GM23338 (cell line): Measurements from ENCODE around the gene CHCHD6. TPM values are rescaled to one million over a fixed set of nuclear protein-coding genes. Genes with fewer than 3 reads are reported as not detected.

Experiments
- ATAC-seq: fragments of 200-7000 bp; cut with Tn5 transposase; 3 replicates; pipeline ENCODE4 v1.9.1; 2020
- DNase-seq: peaks from one replicate; pipeline ENCODE4 v3.0.0-alpha.2; 2015; ENCODE audit warnings: low spot score
- H2AFZ ChIP-seq: fragments of 200-600 bp; sonication (generic); 2 replicates; pipeline ENCODE4 v1.8.0; 2016; ENCODE audit warnings: antibody characterized with exemption, mild to moderate bottlenecking, moderate library complexity
- H3F3A ChIP-seq: fragments of 200-600 bp; sonication (generic); replicated peaks from 2 replicates; pipeline ENCODE4 v1.8.0; 2017; ENCODE audit warnings: antibody characterized with exemption, mixed run types, low read depth
- H3K27ac ChIP-seq: fragments of 200-600 bp; sonication (generic); 2 replicates; pipeline ENCODE4 v1.6.1; 2016; ENCODE audit warnings: low read depth
- H3K27me3 ChIP-seq: fragments of 200-600 bp; sonication (generic); 2 replicates; pipeline ENCODE4 v1.8.0; 2016; ENCODE audit warnings: mild to moderate bottlenecking, mixed run types, moderate library complexity; ENCODE audit not compliant: insufficient read depth
- H3K36me3 ChIP-seq: fragments of 200-600 bp; sonication (generic); 2 replicates; pipeline ENCODE4 v1.8.0; 2016; ENCODE audit warnings: mild to moderate bottlenecking; ENCODE audit not compliant: insufficient read depth
- H3K4me1 ChIP-seq: fragments of 200-600 bp; sonication (generic); 2 replicates; pipeline ENCODE4 v1.8.0; 2016; ENCODE audit warnings: mild to moderate bottlenecking, moderate library complexity; ENCODE audit not compliant: insufficient read depth
- H3K4me2 ChIP-seq: fragments of 200-600 bp; sonication (generic); 2 replicates; pipeline ENCODE4 v1.7.1; 2017; ENCODE audit warnings: mixed run types
- H3K4me3 ChIP-seq: fragments of 200-600 bp; sonication (generic); 2 replicates; pipeline ENCODE4 v1.6.1; 2016; ENCODE audit warnings: mixed run types
- H3K79me2 ChIP-seq: fragments of 200-600 bp; sonication (generic); replicated peaks from 2 replicates; pipeline ENCODE4 v1.8.0; 2017; ENCODE audit warnings: mild to moderate bottlenecking; ENCODE audit not compliant: insufficient read depth
- H3K9me2 ChIP-seq: fragments of 200-600 bp; sonication (generic); 2 replicates; pipeline ENCODE4 v1.8.0; 2017; ENCODE audit not compliant: insufficient read depth
- H4K20me1 ChIP-seq: fragments of 200-600 bp; sonication (generic); replicated peaks from 2 replicates; pipeline ENCODE4 v1.8.0; 2017; ENCODE audit warnings: mild to moderate bottlenecking; ENCODE audit not compliant: insufficient read depth
- H3K27ac Mint-ChIP-seq: 2 replicates; pipeline ENCODE4 v1.8.0; 2020; ENCODE audit warnings: inconsistent platforms, mild to moderate bottlenecking, moderate library complexity, mixed read lengths
- H3K27me3 Mint-ChIP-seq: 3 replicates; pipeline ENCODE4 v1.8.0; 2022; ENCODE audit warnings: low read depth, mild to moderate bottlenecking, moderate library complexity, mixed read lengths, inconsistent platforms; ENCODE audit not compliant: insufficient read depth, poor library complexity
- H3K36me3 Mint-ChIP-seq: 3 replicates; pipeline ENCODE4 v1.8.0; 2021; ENCODE audit warnings: low read depth, mild to moderate bottlenecking, inconsistent platforms, moderate library complexity, mixed read lengths
- H3K4me1 Mint-ChIP-seq: 3 replicates; pipeline ENCODE4 v1.8.0; 2020; ENCODE audit warnings: mild to moderate bottlenecking, inconsistent platforms, mixed read lengths
- H3K4me3 Mint-ChIP-seq: 3 replicates; pipeline ENCODE4 v1.8.0; 2021; ENCODE audit warnings: moderate library complexity, mild to moderate bottlenecking, inconsistent platforms, mixed read lengths
- H3K9me3 Mint-ChIP-seq: 3 replicates; pipeline ENCODE4 v1.8.0; 2020; ENCODE audit warnings: moderate library complexity, mild to moderate bottlenecking, inconsistent platforms, mixed read lengths
- CREB1 ChIP-seq: fragments of 250-450 bp; sonication (Bioruptor Pico); IDR thresholded peaks from 2 replicates; pipeline ENCODE4 v1.5.0; 2020; ENCODE audit warnings: low read depth, mild to moderate bottlenecking, moderate library complexity
- CTCF ChIP-seq, 2 experiments: fragments of 200-600 bp in 1 of 2; sonication (generic) in 1 of 2; conservative IDR thresholded peaks; 2 replicates each; pipeline versions ENCODE4 v1.5.1 to v1.6.1; 2016 to 2017; ENCODE audit warnings: antibody characterized with exemption in 2 of 2, low read depth in 2 of 2, mild to moderate bottlenecking in 2 of 2, moderate library complexity in 1 of 2
- ETS1 ChIP-seq: IDR thresholded peaks from 2 replicates; pipeline ENCODE4 v1.6.1; 2016; ENCODE audit warnings: antibody characterized with exemption
- EZH2 ChIP-seq: fragments of 200-600 bp; sonication (generic); IDR thresholded peaks from one replicate; pipeline ENCODE4 v1.8.0; 2017; ENCODE audit warnings: antibody characterized with exemption, mild to moderate bottlenecking, low read depth; ENCODE audit not compliant: unreplicated experiment
- EZH2phosphoT487 ChIP-seq: fragments of 200-600 bp; sonication (generic); IDR thresholded peaks from one replicate; pipeline ENCODE4 v1.8.1; 2018; ENCODE audit warnings: antibody characterized with exemption; ENCODE audit not compliant: unreplicated experiment
- JUNB ChIP-seq: IDR thresholded peaks from one replicate; pipeline ENCODE4 v1.6.1; 2016; ENCODE audit warnings: antibody characterized with exemption; ENCODE audit not compliant: unreplicated experiment
- NANOG ChIP-seq: IDR thresholded peaks from 2 replicates; pipeline ENCODE4 v1.6.1; 2016; ENCODE audit warnings: antibody characterized with exemption, borderline replicate concordance
- STAT1 ChIP-seq: IDR thresholded peaks from one replicate; pipeline ENCODE4 v1.6.1; 2016; ENCODE audit warnings: antibody characterized with exemption; ENCODE audit not compliant: unreplicated experiment
- ZNF114 ChIP-seq: fragments of 250-450 bp; sonication (Bioruptor Pico); IDR thresholded peaks from 2 replicates; pipeline ENCODE4 v1.5.0; 2020; ENCODE audit warnings: mild to moderate bottlenecking, moderate library complexity
- ZNF331 ChIP-seq: fragments of 250-450 bp; sonication (Bioruptor Pico); IDR thresholded peaks from 2 replicates; pipeline ENCODE4 v1.5.0; 2020; ENCODE audit warnings: low read depth, mild to moderate bottlenecking, moderate library complexity
- polyA plus RNA-seq: library from polyadenylated mRNA; unstranded; fragments of >200 nt; fragmentation: Nextera tagmentation; extraction: Ambion mirVana; gene quantifications from 2 replicates; pipeline ENCODE4 v1.2.1, GENCODE V29; 2016
- total RNA-seq: library from RNA; depleted of rRNA; stranded (reverse); fragments of >200 nt; shearing (Covaris generic); gene quantifications from 2 replicates; pipeline ENCODE4 v1.2.3, GENCODE V29; 2014
- TF ChIP-seq, protein P1 (sequence below): fragments of 250-450 bp; sonication (Bioruptor Pico); IDR thresholded peaks from 2 replicates; pipeline ENCODE4 v1.5.0; 2020; ENCODE audit warnings: mild to moderate bottlenecking, moderate library complexity
- TF ChIP-seq, protein P2 (sequence below): IDR thresholded peaks from one replicate; pipeline ENCODE4 v1.6.1; 2018; ENCODE audit warnings: antibody characterized with exemption; ENCODE audit not compliant: unreplicated experiment

Gene CHCHD6
- total and polyA plus RNA-seq, 2 experiments from 2014 or later: 28.8 to 43.0 TPM

- no peaks in the 10 kb centered on the region for H3K27me3 ChIP-seq
- ATAC-seq (no peak), DNase-seq (no peak)
- H3K4me1 ChIP-seq: no peaks in the 10 kb centered on the region
- peaks cover 4% of the 10 kb centered on the region; the same call in 1 of the 3 replicates for H3K9me3 Mint-ChIP-seq
- H3K36me3 ChIP-seq: no peaks in the 10 kb centered on the region
- H3F3A ChIP-seq: no peaks in the 10 kb centered on the region
- H3K27me3 Mint-ChIP-seq: peaks cover 4% of the 10 kb centered on the region
- no peaks in the 10 kb centered on the region for H3K9me2 ChIP-seq
- TF ChIP-seq JUNB: no peak
- TF ChIP-seq NANOG: no peak
- no peak for TF ChIP-seq STAT1
- TF ChIP-seq ETS1: no peak
- TF ChIP-seq ZNF331 (CRISPR knock-in tag): no peak
- no peak for TF ChIP-seq CTCF (conservative IDR thresholded peaks at IDR 0.05; ENCODE audit: low read depth in 2 of 2)
- TF ChIP-seq CREB1 (CRISPR knock-in tag): no peak
- TF ChIP-seq, protein P1, sequence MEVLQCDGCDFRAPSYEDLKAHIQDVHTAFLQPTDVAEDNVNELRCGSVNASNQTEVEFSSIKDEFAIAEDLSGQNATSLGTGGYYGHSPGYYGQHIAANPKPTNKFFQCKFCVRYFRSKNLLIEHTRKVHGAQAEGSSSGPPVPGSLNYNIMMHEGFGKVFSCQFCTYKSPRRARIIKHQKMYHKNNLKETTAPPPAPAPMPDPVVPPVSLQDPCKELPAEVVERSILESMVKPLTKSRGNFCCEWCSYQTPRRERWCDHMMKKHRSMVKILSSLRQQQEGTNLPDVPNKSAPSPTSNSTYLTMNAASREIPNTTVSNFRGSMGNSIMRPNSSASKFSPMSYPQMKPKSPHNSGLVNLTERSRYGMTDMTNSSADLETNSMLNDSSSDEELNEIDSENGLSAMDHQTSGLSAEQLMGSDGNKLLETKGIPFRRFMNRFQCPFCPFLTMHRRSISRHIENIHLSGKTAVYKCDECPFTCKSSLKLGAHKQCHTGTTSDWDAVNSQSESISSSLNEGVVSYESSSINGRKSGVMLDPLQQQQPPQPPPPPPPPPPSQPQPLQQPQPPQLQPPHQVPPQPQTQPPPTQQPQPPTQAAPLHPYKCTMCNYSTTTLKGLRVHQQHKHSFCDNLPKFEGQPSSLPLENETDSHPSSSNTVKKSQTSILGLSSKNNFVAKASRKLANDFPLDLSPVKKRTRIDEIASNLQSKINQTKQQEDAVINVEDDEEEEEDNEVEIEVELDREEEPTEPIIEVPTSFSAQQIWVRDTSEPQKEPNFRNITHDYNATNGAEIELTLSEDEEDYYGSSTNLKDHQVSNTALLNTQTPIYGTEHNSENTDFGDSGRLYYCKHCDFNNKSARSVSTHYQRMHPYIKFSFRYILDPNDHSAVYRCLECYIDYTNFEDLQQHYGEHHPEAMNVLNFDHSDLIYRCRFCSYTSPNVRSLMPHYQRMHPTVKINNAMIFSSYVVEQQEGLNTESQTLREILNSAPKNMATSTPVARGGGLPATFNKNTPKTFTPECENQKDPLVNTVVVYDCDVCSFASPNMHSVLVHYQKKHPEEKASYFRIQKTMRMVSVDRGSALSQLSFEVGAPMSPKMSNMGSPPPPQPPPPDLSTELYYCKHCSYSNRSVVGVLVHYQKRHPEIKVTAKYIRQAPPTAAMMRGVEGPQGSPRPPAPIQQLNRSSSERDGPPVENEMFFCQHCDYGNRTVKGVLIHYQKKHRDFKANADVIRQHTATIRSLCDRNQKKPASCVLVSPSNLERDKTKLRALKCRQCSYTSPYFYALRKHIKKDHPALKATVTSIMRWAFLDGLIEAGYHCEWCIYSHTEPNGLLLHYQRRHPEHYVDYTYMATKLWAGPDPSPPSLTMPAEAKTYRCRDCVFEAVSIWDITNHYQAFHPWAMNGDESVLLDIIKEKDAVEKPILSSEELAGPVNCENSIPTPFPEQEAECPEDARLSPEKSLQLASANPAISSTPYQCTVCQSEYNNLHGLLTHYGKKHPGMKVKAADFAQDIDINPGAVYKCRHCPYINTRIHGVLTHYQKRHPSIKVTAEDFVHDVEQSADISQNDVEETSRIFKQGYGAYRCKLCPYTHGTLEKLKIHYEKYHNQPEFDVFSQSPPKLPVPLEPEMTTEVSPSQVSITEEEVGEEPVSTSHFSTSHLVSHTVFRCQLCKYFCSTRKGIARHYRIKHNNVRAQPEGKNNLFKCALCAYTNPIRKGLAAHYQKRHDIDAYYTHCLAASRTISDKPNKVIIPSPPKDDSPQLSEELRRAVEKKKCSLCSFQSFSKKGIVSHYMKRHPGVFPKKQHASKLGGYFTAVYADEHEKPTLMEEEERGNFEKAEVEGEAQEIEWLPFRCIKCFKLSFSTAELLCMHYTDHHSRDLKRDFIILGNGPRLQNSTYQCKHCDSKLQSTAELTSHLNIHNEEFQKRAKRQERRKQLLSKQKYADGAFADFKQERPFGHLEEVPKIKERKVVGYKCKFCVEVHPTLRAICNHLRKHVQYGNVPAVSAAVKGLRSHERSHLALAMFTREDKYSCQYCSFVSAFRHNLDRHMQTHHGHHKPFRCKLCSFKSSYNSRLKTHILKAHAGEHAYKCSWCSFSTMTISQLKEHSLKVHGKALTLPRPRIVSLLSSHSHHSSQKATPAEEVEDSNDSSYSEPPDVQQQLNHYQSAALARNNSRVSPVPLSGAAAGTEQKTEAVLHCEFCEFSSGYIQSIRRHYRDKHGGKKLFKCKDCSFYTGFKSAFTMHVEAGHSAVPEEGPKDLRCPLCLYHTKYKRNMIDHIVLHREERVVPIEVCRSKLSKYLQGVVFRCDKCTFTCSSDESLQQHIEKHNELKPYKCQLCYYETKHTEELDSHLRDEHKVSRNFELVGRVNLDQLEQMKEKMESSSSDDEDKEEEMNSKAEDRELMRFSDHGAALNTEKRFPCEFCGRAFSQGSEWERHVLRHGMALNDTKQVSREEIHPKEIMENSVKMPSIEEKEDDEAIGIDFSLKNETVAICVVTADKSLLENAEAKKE: no peak
- TF ChIP-seq EZH2phosphoT487: no peak
- TF ChIP-seq, protein P2, sequence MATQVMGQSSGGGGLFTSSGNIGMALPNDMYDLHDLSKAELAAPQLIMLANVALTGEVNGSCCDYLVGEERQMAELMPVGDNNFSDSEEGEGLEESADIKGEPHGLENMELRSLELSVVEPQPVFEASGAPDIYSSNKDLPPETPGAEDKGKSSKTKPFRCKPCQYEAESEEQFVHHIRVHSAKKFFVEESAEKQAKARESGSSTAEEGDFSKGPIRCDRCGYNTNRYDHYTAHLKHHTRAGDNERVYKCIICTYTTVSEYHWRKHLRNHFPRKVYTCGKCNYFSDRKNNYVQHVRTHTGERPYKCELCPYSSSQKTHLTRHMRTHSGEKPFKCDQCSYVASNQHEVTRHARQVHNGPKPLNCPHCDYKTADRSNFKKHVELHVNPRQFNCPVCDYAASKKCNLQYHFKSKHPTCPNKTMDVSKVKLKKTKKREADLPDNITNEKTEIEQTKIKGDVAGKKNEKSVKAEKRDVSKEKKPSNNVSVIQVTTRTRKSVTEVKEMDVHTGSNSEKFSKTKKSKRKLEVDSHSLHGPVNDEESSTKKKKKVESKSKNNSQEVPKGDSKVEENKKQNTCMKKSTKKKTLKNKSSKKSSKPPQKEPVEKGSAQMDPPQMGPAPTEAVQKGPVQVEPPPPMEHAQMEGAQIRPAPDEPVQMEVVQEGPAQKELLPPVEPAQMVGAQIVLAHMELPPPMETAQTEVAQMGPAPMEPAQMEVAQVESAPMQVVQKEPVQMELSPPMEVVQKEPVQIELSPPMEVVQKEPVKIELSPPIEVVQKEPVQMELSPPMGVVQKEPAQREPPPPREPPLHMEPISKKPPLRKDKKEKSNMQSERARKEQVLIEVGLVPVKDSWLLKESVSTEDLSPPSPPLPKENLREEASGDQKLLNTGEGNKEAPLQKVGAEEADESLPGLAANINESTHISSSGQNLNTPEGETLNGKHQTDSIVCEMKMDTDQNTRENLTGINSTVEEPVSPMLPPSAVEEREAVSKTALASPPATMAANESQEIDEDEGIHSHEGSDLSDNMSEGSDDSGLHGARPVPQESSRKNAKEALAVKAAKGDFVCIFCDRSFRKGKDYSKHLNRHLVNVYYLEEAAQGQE: no peak
- TF ChIP-seq EZH2: no peak
- TF ChIP-seq ZNF114 (CRISPR knock-in tag): no peak
- no peaks in the 10 kb centered on the region for H3K36me3 Mint-ChIP-seq
- peak overlapping the region; percentile 81 for H3K27ac Mint-ChIP-seq
- H4K20me1 ChIP-seq: no peaks in the 10 kb centered on the region
- H3K79me2 ChIP-seq: no peaks in the 10 kb centered on the region
- no peak overlapping the region for H3K27ac ChIP-seq
- H3K4me3 ChIP-seq: no peak overlapping the region
- H3K4me3 Mint-ChIP-seq: no peak overlapping the region
- no peak overlapping the region for H2AFZ ChIP-seq
- H3K4me2 ChIP-seq: no peak overlapping the region
- peaks cover 30% of the 10 kb centered on the region for H3K4me1 Mint-ChIP-seq
Measured at GRCh38 chr3:126968391-126969390, 264.7 kb downstream of the CHCHD6 start.
